Stimulated activated CD4-positive, alpha-beta T cell treated with anti-CD3 and anti-CD28 coated beads, Interleukin-1b, Interleukin-23, amount 100 ng/mL, for 4 hours (primary cell): ENCODE measurements around the gene COL15A1.

ENCODE experiments used
- DNase-seq, 2 donors: peaks; one replicate each; pipeline ENCODE4 v3.0.0-alpha.2; 2020; ENCODE audit warnings: low read depth in 2 of 2

COL15A1 gene

GRCh38 chr9:98916660-98917059 is 27.0 kb upstream of the COL15A1 start:
- no peak for DNase-seq

- no peak for DNase-seq
Measured at GRCh38 chr9:98917746-98918487, 25.8 kb upstream of the COL15A1 start.

DNA sequence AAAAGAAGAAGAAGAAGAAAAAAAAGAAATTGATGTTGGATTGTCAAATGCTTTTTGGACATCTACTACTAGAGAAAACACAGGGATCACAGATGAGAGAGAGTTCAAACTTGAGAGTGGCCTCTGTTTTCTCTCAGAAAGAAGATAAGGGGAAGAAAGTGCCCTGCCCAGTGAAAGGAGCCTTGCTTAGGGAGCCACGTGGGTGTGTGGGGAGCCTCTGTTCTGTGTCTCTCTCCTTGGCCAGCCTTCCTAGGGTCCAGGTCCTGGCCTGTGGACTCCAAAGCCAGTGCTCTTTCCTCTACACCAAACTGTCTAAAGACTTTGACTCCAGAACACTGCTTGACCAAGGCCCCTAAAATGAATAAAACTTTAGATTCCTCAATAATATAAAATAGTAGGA is 22.0 kb upstream of the COL15A1 start:
- DNase-seq: no peak

DNA sequence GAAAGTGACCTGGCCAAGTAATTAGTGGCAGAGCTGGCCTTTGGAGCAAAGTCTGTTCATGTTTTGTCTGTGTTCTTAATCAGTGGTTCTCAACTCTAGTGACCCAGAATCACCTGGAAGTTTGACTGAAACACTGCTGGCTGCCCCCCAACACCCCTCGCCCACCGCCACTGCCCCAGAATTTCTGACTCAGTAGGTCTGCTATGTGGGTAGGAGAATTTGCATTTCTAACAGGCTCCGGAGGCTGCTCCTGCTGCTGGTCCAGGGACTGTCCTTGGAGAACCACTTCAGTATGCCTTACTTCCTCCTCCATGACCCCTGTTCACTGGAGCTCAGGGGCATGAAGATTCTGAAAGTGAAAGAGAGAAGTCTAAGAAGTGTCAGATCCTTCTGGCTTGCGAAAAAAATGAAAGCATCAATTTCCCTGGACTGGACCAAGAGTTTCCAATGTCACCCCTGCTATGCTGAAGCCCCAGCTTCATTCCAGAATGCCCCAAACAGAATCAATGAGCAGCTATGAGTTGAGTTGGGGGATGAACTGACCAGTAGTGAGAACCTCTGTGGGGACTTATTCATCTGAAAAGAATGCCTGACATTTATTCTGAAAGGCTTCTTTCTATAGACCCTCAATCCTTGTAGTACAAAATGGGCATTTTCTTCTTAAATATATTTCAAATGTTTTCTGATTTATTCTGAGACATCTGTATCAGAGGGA is 20.8 kb upstream of the COL15A1 start:
- no peak for DNase-seq

- DNase-seq: no peak
Measured at GRCh38 chr9:98923451-98924123, 20.1 kb upstream of the COL15A1 start.

- no peak for DNase-seq
Measured at GRCh38 chr9:98924946-98925820, 18.5 kb upstream of the COL15A1 start.

DNA sequence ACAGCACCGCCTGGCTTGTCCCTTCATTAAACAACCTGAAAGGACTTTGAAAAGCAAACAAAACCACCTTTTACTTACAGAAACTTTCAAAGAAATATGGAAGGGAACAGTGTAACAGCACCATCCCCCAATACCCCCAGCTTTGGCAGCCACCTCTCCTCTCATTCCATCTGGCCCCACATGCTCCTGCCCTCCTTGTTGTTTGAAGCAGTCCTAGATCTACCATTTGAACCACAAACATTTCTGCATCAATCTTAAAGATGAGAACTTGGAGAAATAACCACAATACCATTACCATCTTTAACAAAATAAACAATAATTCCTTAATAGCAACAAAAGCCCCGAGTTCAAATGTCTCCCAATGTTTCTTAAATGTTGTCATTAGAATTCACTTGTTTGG is 17.8 kb upstream of the COL15A1 start:
- DNase-seq: no peak

DNA sequence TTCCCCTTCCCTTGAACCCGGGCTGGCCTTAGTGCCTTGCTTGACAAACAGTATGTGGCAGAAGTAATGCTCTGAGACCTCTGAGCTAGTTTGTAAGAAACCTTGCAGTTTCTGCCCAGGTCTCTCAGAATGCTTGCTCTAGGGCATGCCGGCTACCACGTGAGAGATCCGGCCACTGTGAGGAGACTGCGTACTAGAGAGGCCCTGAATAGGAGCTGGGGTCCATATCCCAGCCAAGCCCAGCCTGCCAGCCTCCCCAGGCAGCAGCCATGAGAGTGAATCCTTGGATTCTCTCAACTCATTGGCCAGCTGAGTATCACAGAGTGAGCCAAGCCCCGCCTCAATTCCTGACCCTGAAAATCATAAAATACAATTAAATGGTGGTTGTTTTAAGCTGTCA is 16.0 kb upstream of the COL15A1 start:
- no peak for DNase-seq

- DNase-seq: no peak
Measured at GRCh38 chr9:98929071-98929470, 14.6 kb upstream of the COL15A1 start.

GRCh38 chr9:98929895-98930341 is 13.8 kb upstream of the COL15A1 start:
- no peak for DNase-seq

DNA sequence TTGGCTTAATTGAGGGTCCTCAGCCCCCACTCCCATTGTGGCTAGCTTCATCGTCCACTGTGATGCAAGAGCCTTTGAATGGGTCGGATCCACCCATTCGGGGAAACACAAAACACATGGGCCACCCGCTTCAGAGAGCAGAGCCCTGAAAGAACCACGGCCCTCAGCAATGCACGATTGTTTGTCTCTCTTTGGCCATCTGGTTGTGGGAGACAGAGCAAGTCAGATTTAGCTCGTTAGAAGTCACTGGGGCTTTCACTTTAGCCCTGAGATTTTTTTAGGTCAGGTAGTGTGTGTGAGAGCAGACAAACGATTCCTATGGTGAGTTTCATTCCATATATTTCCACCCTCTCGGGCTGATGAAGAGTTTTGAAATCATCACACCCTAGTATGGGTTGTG is 12.9 kb upstream of the COL15A1 start:
- DNase-seq: no peak

DNA sequence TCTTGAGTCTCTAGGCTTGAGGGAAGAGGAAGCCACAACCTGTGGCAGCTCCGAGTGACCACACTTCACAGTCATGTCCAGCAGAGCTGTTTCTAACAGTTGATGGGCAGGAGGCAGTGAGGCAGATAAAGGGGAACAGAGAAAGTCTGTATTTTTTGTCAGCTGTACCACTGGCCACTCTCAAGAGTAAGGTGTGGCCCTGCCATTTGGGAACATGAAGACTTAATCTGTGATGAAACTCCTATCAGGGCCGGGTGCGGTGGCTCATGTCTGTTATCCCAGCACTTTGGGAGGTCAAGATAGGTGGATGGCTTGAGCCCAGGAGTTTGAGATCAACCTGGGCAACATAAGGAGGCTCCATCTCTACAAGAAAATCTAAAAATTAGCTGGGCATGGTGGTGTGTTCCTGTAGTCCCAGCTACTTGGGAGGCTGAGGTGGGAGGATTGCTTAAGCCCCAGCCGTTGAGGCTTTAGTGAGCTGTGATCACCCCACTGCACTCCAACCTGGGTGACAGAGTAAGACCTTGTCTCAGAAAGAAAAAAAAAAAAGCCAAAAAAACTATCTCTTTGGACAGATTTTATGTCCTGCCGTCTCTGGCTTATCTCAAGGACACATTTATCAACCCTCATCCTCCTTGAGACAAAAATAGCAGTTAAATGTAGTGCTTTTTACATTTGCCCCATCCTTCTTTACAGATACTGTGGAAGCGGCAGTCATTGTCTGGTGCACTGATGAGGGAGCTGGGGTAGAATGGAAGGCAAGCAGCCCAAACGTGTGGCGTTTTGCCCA is 11.9 kb upstream of the COL15A1 start:
- no peak for DNase-seq

DNA sequence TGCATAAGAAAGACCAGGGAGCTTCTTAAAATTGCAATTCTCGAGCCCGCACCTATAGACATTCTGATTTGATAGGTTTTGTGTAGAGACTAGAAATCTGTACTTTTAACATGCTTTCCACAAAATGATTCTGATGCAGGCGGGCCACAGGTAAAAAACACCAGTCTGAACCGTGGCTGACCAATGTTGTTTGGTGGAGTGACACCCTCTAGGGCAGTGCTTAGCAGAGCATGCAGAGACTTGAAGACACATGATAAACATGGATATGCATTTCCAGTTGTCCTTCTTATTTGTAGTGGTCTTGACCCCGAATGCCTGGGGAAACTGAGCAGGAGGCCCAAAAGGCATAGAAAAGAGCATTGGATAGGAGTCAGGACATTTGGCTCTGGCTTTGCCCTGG is 10.5 kb upstream of the COL15A1 start:
- no peak for DNase-seq

DNA sequence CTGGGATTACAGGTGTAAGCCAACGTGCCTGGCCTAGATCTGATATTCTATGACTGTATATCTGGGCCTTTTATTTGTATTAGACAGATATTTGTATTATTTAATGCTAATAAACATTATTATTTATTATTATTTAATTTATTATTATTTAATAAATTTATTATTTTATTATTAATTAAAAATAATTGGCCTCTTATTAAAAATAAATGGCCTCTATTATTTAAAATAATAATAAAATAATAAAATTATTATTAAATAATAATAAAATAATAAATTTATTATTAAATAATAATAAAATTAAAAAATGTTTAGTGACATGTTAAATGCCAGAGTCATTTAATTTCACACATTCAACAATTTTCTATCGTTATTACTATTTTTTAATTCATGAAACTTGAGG is 9.8 kb upstream of the COL15A1 start:
- no peak for DNase-seq

GRCh38 chr9:98935071-98935505 is 8.6 kb upstream of the COL15A1 start:
- no peak for DNase-seq

DNA sequence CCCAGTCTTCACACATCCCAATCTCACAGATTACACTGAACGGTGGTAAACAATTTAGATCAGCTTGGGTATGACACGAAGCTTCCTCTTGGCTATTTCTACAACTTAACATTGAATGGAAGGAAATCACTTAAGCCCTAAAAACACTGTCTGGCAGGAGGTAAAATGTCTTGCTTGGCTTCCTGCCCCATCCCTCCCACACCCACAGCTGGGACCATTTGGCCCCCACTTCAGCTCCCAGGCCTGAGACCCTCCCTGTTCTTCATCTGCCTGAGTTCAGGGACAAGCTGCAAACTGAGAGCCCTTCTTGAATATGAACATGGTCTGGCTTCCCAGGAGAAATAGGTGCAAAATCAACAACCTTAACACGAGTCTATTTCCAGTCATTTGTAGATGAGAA is 3.4 kb upstream of the COL15A1 start:
- DNase-seq: no peak

GRCh38 chr9:98941946-98942523 is 1.7 kb upstream of the COL15A1 start:
- no peak for DNase-seq

GRCh38 chr9:98942906-98943681 is 613 bp upstream of the COL15A1 start:
- DNase-seq: no peak

GRCh38 chr9:98944057-98944733 is 488 bp downstream of the COL15A1 start:
- no peak for DNase-seq
